Neural crest cell (in vitro differentiated cells): Measurements from ENCODE around the gene POLR3E. TPM values are rescaled to one million over a fixed set of nuclear protein-coding genes. Genes with fewer than 3 reads are reported as not detected.
"Not testable (repeated sequence)": the region's sequence is repeated elsewhere in the genome, so short reads cannot be mapped to it uniquely, and the experiment has no call there.

Experiments used
- DNase-seq: peaks from one replicate; pipeline ENCODE4 v3.0.0; 2021; ENCODE audit warnings: low read depth, mixed read lengths, low spot score
- H3K27ac Mint-ChIP-seq: one replicate; pipeline ENCODE4 v1.8.0; 2021; ENCODE audit warnings: mild to moderate bottlenecking, mixed read lengths; ENCODE audit not compliant: unreplicated experiment
- H3K27me3 Mint-ChIP-seq: 2 replicates; pipeline ENCODE4 v1.8.0; 2021; ENCODE audit warnings: low read depth, mild to moderate bottlenecking, mixed read lengths
- H3K36me3 Mint-ChIP-seq: 2 replicates; pipeline ENCODE4 v1.8.0; 2021; ENCODE audit warnings: low read depth, mild to moderate bottlenecking, mixed read lengths
- H3K4me1 Mint-ChIP-seq: 2 replicates; pipeline ENCODE4 v1.8.0; 2021; ENCODE audit warnings: mixed read lengths
- H3K4me3 Mint-ChIP-seq: one replicate; pipeline ENCODE4 v1.8.0; 2021; ENCODE audit warnings: mild to moderate bottlenecking, mixed read lengths
- H3K9me3 Mint-ChIP-seq: 2 replicates; pipeline ENCODE4 v1.8.0; 2021; ENCODE audit warnings: mixed read lengths
- CTCF ChIP-seq: fragments of 200-600 bp; sonication (generic); conservative IDR thresholded peaks from 2 replicates; pipeline ENCODE4 v1.5.0; 2021; ENCODE audit warnings: antibody characterized with exemption, mild to moderate bottlenecking
- total RNA-seq: library from RNA; stranded (reverse); gene quantifications from 2 replicates; pipeline ENCODE4 v1.2.1, GENCODE V29; 2021

The POLR3E gene
- total RNA-seq, 1 donor from 2014 or later: 73.5 TPM

- Mint-ChIP-seq H3K4me3 (no peak overlapping the region), H3K27ac (no peak overlapping the region), H3K36me3 (peaks cover 39% of the 10 kb centered on the region), H3K27me3 (no peaks in the 10 kb centered on the region), H3K4me1 (no peaks in the 10 kb centered on the region), H3K9me3 (peaks cover 10% of the 10 kb centered on the region)
- DNase-seq: no peak
- TF ChIP-seq CTCF: no peak
These were observed 44.9 kb downstream of the POLR3E start for GRCh38 chr16:22342082-22342481.

DNA sequence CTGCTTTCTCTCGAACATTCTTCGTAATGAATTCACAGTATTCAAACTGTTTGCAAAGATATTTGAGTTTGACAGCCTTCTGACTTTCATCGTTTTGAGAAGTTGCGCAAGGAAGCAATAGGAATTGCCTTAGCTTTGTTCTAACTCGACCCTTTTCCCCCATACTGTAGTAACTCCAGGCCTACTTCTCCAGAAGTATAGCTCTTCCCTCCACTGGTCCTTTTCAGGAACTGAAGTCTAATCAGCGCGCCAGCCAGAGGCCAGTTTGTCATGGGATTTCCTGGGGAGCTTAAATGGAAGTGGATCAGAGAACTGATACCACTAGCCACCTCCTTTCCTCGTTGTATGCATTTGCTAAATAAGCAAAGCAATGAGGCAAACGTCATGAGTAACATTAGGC lies 49.3 kb downstream of the POLR3E start:
- H3K4me3 Mint-ChIP-seq: no peak overlapping the region
- no peak for DNase-seq
- no peak for TF ChIP-seq CTCF

DNA sequence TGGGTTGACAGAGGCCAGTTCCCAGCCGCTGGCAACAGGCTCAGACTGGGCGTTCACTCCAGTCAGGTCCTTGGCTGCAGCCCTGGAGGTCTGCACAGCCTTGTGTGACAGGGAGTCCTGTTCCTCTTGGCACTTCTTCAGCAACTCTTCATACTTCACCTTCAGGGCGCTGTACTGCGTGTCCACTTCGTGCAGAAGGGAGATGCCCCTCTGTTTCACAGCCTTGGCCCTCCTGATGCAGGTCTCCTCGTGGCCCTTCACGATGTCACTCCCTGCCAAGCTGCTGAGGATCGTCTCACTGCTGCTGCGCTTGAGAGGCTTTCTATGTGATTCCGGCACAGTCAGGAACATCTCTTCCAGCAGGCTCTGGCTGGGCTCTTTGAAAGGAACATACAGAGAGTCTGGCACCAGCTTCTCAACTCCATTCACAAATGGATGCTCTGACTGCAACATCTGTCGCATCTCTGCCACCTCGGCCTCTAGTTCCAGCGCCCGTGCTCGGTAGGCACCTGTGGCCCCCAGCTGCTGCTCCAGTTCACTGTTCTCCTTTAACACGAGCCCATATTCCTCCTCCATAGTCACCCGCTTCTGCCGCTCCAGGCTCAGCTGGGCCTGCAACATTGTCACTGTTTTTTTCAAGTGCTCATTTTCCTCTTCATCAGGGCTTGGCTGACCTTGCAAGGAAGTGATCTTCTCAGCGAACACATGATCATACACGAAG lies 50.1 kb downstream of the POLR3E start:
- Mint-ChIP-seq H3K9me3 (peaks cover 2% of the 10 kb centered on the region), H3K27me3 (no peaks in the 10 kb centered on the region), H3K4me3 (no peak overlapping the region), H3K27ac (no peak overlapping the region), H3K36me3 (peaks cover 28% of the 10 kb centered on the region), H3K4me1 (no peaks in the 10 kb centered on the region)
- DNase-seq: no peak
- no peak for TF ChIP-seq CTCF

More for the DNA sequence above, 49.3 kb downstream of the POLR3E start:
- H3K27me3 Mint-ChIP-seq: no peaks in the 10 kb centered on the region
- no peak overlapping the region for H3K27ac Mint-ChIP-seq
- H3K9me3 Mint-ChIP-seq: no peaks in the 10 kb centered on the region
- peaks cover 24% of the 10 kb centered on the region for H3K36me3 Mint-ChIP-seq
- H3K4me1 Mint-ChIP-seq: no peaks in the 10 kb centered on the region

GRCh38 chr16:22348291-22348690 lies 51.1 kb downstream of the POLR3E start:
- H3K36me3 Mint-ChIP-seq: peaks cover 23% of the 10 kb centered on the region

GRCh38 chr16:22351017-22351416 lies 53.8 kb downstream of the POLR3E start:
- H3K4me3 Mint-ChIP-seq, H3K4me1 Mint-ChIP-seq, H3K9me3 Mint-ChIP-seq, H3K27ac Mint-ChIP-seq, DNase-seq, H3K27me3 Mint-ChIP-seq: not testable (repeated sequence)
- H3K36me3 Mint-ChIP-seq: peaks cover 26% of the 10 kb centered on the region

More at GRCh38 chr16:22348291-22348690, 51.1 kb downstream of the POLR3E start:
- no peaks in the 10 kb centered on the region for H3K27me3 Mint-ChIP-seq
- H3K9me3 Mint-ChIP-seq: peaks cover 2% of the 10 kb centered on the region
- H3K4me1 Mint-ChIP-seq: peaks cover 3% of the 10 kb centered on the region
- DNase-seq: no peak
- no peak for TF ChIP-seq CTCF
- no peak overlapping the region for H3K27ac Mint-ChIP-seq
- H3K4me3 Mint-ChIP-seq: no peak overlapping the region

DNA sequence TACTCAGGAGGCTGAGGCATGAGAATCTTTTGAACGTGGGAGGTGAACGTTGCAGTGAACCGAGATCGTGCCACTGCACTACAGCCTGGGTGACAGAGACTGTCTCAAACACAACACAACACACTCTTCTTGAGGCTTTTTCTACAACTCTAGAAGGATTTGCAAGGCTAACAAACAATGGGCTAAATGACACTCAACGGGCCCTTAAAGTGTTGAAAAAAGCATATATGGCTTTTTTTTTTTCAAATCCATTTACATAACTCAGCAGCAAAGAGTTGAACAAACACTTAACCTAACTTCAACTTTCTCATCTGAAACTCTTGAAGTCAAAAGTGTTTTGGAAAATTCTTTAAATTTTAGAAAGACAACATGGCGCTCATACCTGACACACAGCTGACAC lies 54.9 kb downstream of the POLR3E start:
- no peak for DNase-seq
- no peak overlapping the region for H3K4me3 Mint-ChIP-seq
- peaks cover 9% of the 10 kb centered on the region for H3K4me1 Mint-ChIP-seq
- no peaks in the 10 kb centered on the region for H3K27me3 Mint-ChIP-seq
- H3K9me3 Mint-ChIP-seq: peaks cover 5% of the 10 kb centered on the region
- no peak for TF ChIP-seq CTCF
- peaks cover 23% of the 10 kb centered on the region for H3K36me3 Mint-ChIP-seq
- H3K27ac Mint-ChIP-seq: no peak overlapping the region
